Glutamatergic neuron (in vitro differentiated cells): ENCODE measurements around the gene OR11A1. TPM values are rescaled to one million over a fixed set of nuclear protein-coding genes. Genes with fewer than 3 reads are reported as not detected.

Source experiments
- DNase-seq: peaks from one replicate; pipeline ENCODE4 v3.0.0; 2022
- H3K27ac Mint-ChIP-seq: one replicate; pipeline ENCODE4 v1.8.0; 2020; ENCODE audit warnings: mild to moderate bottlenecking, mixed read lengths, inconsistent platforms; ENCODE audit not compliant: unreplicated experiment
- H3K27me3 Mint-ChIP-seq: one replicate; pipeline ENCODE4 v1.8.0; 2020; ENCODE audit warnings: mild to moderate bottlenecking, moderate library complexity, mixed read lengths, inconsistent platforms; ENCODE audit not compliant: unreplicated experiment
- H3K36me3 Mint-ChIP-seq: one replicate; pipeline ENCODE4 v1.8.0; 2020; ENCODE audit warnings: mild to moderate bottlenecking, mixed read lengths, inconsistent platforms; ENCODE audit not compliant: unreplicated experiment
- H3K4me1 Mint-ChIP-seq: one replicate; pipeline ENCODE4 v1.8.0; 2020; ENCODE audit warnings: mild to moderate bottlenecking, low read depth, mixed read lengths, inconsistent platforms; ENCODE audit not compliant: unreplicated experiment
- H3K4me3 Mint-ChIP-seq: one replicate; pipeline ENCODE4 v1.8.0; 2020; ENCODE audit warnings: mild to moderate bottlenecking, mixed read lengths, inconsistent platforms; ENCODE audit not compliant: unreplicated experiment
- H3K9me3 Mint-ChIP-seq: one replicate; pipeline ENCODE4 v1.8.0; 2020; ENCODE audit warnings: mild to moderate bottlenecking, moderate library complexity, mixed read lengths, inconsistent platforms; ENCODE audit not compliant: unreplicated experiment
- CTCF ChIP-seq: fragments of 200-600 bp; sonication (generic); IDR thresholded peaks from one replicate; pipeline ENCODE4 v1.5.0; 2021; ENCODE audit not compliant: partially characterized antibody, unreplicated experiment
- total RNA-seq: library from RNA; stranded (reverse); fragmentation: NEBNext Ultra II Directional; extraction: Animal tissue kit (Norgen Biotek cat#: 25700); gene quantifications from one replicate; pipeline ENCODE4 v1.2.1, GENCODE V29; 2021; ENCODE audit not compliant: unreplicated experiment

The OR11A1 gene
- total RNA-seq, 1 donor from 2014 or later = not detected

- Mint-ChIP-seq H3K9me3 (peaks cover 2% of the 10 kb centered on the region), H3K4me1 (no peaks in the 10 kb centered on the region), H3K27ac (no peak overlapping the region), H3K27me3 (peaks cover 1% of the 10 kb centered on the region), H3K36me3 (no peaks in the 10 kb centered on the region), H3K4me3 (no peak overlapping the region)
- no peak for DNase-seq
- no peak for TF ChIP-seq CTCF
These were observed 32.3 kb downstream of the OR11A1 start for GRCh38 chr6:29424575-29424974.

- no peak overlapping the region for H3K27ac Mint-ChIP-seq
- H3K27me3 Mint-ChIP-seq = peaks cover 1% of the 10 kb centered on the region
- H3K9me3 Mint-ChIP-seq = peaks cover 2% of the 10 kb centered on the region
- no peak for TF ChIP-seq CTCF
- H3K4me1 Mint-ChIP-seq = no peaks in the 10 kb centered on the region
- no peaks in the 10 kb centered on the region for H3K36me3 Mint-ChIP-seq
- H3K4me3 Mint-ChIP-seq = no peak overlapping the region
- no peak for DNase-seq
These were observed 32.7 kb downstream of the OR11A1 start for GRCh38 chr6:29424168-29424567.

- Mint-ChIP-seq H3K27ac (no peak overlapping the region), H3K4me1 (no peaks in the 10 kb centered on the region), H3K36me3 (no peaks in the 10 kb centered on the region), H3K4me3 (no peak overlapping the region), H3K9me3 (peaks cover 1% of the 10 kb centered on the region), H3K27me3 (no peaks in the 10 kb centered on the region)
- no peak for TF ChIP-seq CTCF
- DNase-seq = no peak
These were observed 37.4 kb downstream of the OR11A1 start for GRCh38 chr6:29419516-29419915.

GRCh38 chr6:29414588-29414987, 42.3 kb downstream of the OR11A1 start, which contains the start of gene OR12D1:
OR12D1 (plus strand) TSS chr6:29414928.
- no peak for TF ChIP-seq CTCF
- no peaks in the 10 kb centered on the region for H3K36me3 Mint-ChIP-seq
- no peak within 1 kb of the TSS for H3K27ac Mint-ChIP-seq
- DNase-seq = no peak
- H3K4me3 Mint-ChIP-seq = no peak within 1 kb of the TSS
- peaks cover 2% of the 10 kb centered on the region for H3K27me3 Mint-ChIP-seq
- H3K4me1 Mint-ChIP-seq = no peaks in the 10 kb centered on the region
- H3K9me3 Mint-ChIP-seq = peaks cover 1% of the 10 kb centered on the region

- Mint-ChIP-seq H3K4me1 (no peaks in the 10 kb centered on the region), H3K4me3 (no peak overlapping the region), H3K27ac (no peak overlapping the region), H3K27me3 (peaks cover 2% of the 10 kb centered on the region), H3K36me3 (peaks cover 7% of the 10 kb centered on the region), H3K9me3 (peaks cover 1% of the 10 kb centered on the region)
- TF ChIP-seq CTCF = no peak
- no peak for DNase-seq
These were observed 53.1 kb downstream of the OR11A1 start for GRCh38 chr6:29403801-29404200.
